Sigmoid colon (tissue), 4 donors: ENCODE results near the gene CASP5.

Experiments used
- CTCF ChIP-seq, 4 experiments: fragments of 450-650 bp in 3 of 4; fragments of 200-600 bp in 1 of 4; IDR thresholded peaks; one replicate each; pipeline ENCODE4 v1.5.1; 2016 to 2019; ENCODE audit warnings: antibody characterized with exemption in 4 of 4, mild to moderate bottlenecking in 3 of 4, moderate library complexity in 2 of 4
- EP300 ChIP-seq, 4 donors: sonication (generic); formaldehyde crosslinking; IDR thresholded peaks; one replicate each; pipeline ENCODE4 v1.6.1; 2017; ENCODE audit warnings: antibody characterized with exemption in 4 of 4
- POLR2A ChIP-seq, 2 donors: fragments of 450-650 bp; IDR thresholded peaks; one replicate each; pipeline ENCODE4 v1.6.1; 2016; ENCODE audit warnings: antibody characterized with exemption in 2 of 2, mild to moderate bottlenecking in 2 of 2, moderate library complexity in 2 of 2
- POLR2AphosphoS5 ChIP-seq, 4 donors: sonication (generic); formaldehyde crosslinking; IDR thresholded peaks; one replicate each; pipeline ENCODE4 v1.6.1; 2017; ENCODE audit warnings: antibody characterized with exemption in 4 of 4

GRCh38 chr11:105024394-105024793 lies 1.4 kb upstream of the CASP5 start:
- TF ChIP-seq CTCF (IDR thresholded peaks at IDR 0.05) (no peak), POLR2A (IDR thresholded peaks at IDR 0.05) (no peak), POLR2AphosphoS5 (IDR thresholded peaks at IDR 0.05) (no peak), EP300 (IDR thresholded peaks at IDR 0.05) (no peak)
